NT2/D1 (cell line): ENCODE data around the gene CDC26.

Experiments
- SUZ12 ChIP-seq: IDR thresholded peaks from 2 replicates; pipeline ENCODE4 v1.6.1; 2011; ENCODE audit not compliant: insufficient read length, insufficient read depth; ENCODE audit errors: extremely low read depth
- YY1 ChIP-seq: IDR thresholded peaks from 2 replicates; pipeline ENCODE4 v1.6.1; 2011; ENCODE audit not compliant: insufficient read length, insufficient read depth

DNA sequence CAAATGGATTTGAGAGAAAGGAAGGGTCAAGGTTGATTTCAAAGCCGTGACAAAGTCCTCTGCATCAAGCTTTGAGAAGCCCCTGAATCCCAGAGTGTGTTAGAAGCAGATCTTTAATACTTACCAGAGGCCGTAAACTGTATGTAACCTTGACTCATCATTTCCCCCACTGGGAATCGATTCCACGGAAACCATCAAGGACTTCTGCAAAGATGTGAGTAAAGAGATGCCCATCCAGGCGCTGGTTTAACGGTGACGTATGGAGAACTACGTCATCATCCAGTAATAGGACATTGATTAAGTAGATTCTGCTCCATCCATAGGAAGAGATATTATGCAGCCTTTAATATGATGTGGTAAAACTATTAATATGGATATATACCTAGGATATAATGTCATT is 26.2 kb upstream of the CDC26 start:
- TF ChIP-seq YY1 (no peak), SUZ12 (no peak)
